ENCODE data around the gene EPHB4. TPM values are rescaled to one million over a fixed set of nuclear protein-coding genes. Genes with fewer than 3 reads are reported as not detected.

EPHB4 gene
- total RNA-seq, 6 experiments from 2014 or later, result 23.9 to 43.7 (median 36.8) TPM

- TF ChIP-seq CTCF (IDR thresholded peaks at IDR 0.05) (no peak), POLR2A (IDR thresholded peaks at IDR 0.05) (no peak)
- intact Hi-C loops (cut with DNase I), result no loop called here
- H3K4me1 ChIP-seq, result peaks cover 0 to 6% (median 0%) of the 10 kb centered on the region in 4 donors
- no peak overlapping the region for H3K27ac ChIP-seq
- no peaks in the 10 kb centered on the region for H3K27me3 ChIP-seq
- WGBS (ENCODE audit: insufficient coverage, low coverage, low lambda C conversion rate, missing lambda C conversion rate), result 95% methylated on average over 4 of the region's 4 CpGs
- no peak for ATAC-seq
- no peak overlapping the region for H3K4me3 ChIP-seq
- H3K36me3 ChIP-seq, result no peaks in the 10 kb centered on the region
- DNase-seq, result no peak
- no peaks in the 10 kb centered on the region for H3K9me3 ChIP-seq
These were observed 20.0 kb upstream of the EPHB4 start for GRCh38 chr7:100847360-100847759.

GRCh38 chr7:100840470-100841100, 13.3 kb upstream of the EPHB4 start:
- peaks cover 0 to 9% (median 0%) of the 10 kb centered on the region in 4 donors for H3K4me1 ChIP-seq
- intact Hi-C loops (cut with DNase I), result no loop called here
- no peak for TF ChIP-seq CTCF (IDR thresholded peaks at IDR 0.05)
- TF ChIP-seq POLR2A (IDR thresholded peaks at IDR 0.05), result no peak
- 19% methylated on average over 8 of the region's 8 CpGs for WGBS (ENCODE audit: insufficient coverage, low coverage, low lambda C conversion rate, missing lambda C conversion rate)
- ATAC-seq (no peak), DNase-seq (peak in 1 of 3 donors; percentile 31)
- H3K27ac ChIP-seq, result peak overlapping the region in 2 of 3 donors; percentile 13 to 74
- H3K9me3 ChIP-seq, result no peaks in the 10 kb centered on the region
- no peaks in the 10 kb centered on the region for H3K36me3 ChIP-seq
- H3K27me3 ChIP-seq, result no peaks in the 10 kb centered on the region
- H3K4me3 ChIP-seq, result no peak overlapping the region

DNA sequence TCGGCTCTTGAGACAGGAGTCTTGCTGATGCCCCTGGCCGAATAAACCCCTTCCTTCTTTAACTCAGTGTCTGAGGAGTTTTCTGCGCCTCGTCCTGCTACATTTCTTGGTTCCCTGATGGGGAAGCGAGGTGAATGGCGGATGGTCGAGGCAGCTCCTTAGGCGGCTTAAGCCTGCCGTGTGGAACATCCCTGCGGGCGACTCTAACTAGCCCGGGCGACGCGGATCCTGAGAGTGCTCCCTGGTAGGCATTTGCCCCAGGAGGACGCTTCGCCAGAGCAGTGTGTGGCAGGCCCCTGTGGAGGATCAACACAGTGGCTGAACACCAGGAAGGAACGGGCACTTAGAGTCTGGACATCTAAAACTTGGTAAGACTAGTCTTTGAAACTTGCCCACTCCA, 12.0 kb upstream of the EPHB4 start:
- WGBS (ENCODE audit: insufficient coverage, low coverage, low lambda C conversion rate, missing lambda C conversion rate), result 94% methylated on average over 12 of the region's 18 CpGs
- H3K27me3 ChIP-seq, result no peaks in the 10 kb centered on the region
- H3K4me1 ChIP-seq, result peaks cover 0 to 16% (median 1%) of the 10 kb centered on the region in 4 donors
- ATAC-seq (no peak), DNase-seq (peak in 1 of 3 donors; percentile 41)
- H3K9me3 ChIP-seq, result no peaks in the 10 kb centered on the region
- no peak overlapping the region for H3K4me3 ChIP-seq
- H3K36me3 ChIP-seq, result no peaks in the 10 kb centered on the region
- intact Hi-C loops (cut with DNase I), result no loop called here
- H3K27ac ChIP-seq, result peak overlapping the region in 2 of 3 donors; percentile 13 to 74
- TF ChIP-seq CTCF (IDR thresholded peaks at IDR 0.05), result no peak
- no peak for TF ChIP-seq POLR2A (IDR thresholded peaks at IDR 0.05)

DNA sequence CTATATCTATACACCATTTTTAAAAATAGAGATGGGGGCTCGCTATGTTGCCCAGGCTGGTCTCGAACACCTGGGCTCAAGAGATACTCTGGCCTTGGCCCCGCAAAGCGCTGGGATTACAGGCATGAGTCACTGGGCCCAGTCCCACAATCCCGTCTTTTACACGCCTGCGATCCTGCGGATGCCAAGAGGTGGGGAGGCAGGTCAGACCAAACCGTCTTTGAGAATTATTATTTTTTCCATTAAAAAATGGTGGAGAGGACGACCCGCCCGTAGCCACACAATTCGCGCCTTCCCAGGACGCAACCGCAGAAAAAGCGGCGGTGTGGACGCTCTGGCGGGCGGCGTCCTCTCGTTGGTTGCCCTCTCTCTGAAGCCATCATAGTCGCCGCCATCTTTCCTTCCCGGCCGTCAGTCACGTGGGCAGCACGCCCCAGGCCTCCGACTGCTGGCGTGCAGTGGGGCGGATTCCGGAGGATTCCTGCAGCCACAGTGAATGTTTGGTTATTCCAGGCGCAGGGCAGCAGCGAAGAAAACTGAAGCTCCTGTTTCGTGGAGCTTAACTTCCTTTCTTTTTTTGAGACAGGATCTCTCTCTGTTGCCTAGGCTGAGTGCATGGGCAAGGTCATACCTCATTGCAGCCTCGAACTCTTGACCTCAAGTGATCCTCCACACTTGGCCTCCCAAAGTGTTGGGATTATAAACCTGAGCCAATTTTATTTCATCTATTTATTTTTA, 9.9 kb upstream of the EPHB4 start:
- TF ChIP-seq CTCF (IDR thresholded peaks at IDR 0.05) (no peak), POLR2A (IDR thresholded peaks at IDR 0.05) (peak; percentile 50)
- no peaks in the 10 kb centered on the region for H3K36me3 ChIP-seq
- intact Hi-C loops (cut with DNase I), result no loop called here
- peaks cover 0 to 28% (median 10%) of the 10 kb centered on the region in 4 donors for H3K4me1 ChIP-seq
- 15% methylated on average over 24 of the region's 37 CpGs for WGBS (ENCODE audit: insufficient coverage, low coverage, low lambda C conversion rate, missing lambda C conversion rate)
- no peaks in the 10 kb centered on the region for H3K9me3 ChIP-seq
- H3K4me3 ChIP-seq, result peak overlapping the region; percentile 1 to 41 (median 21)
- DNase-seq (peak; percentile 88 to 90 (median 88)), ATAC-seq (peak; percentile 84 to 87 (median 86))
- H3K27me3 ChIP-seq, result no peaks in the 10 kb centered on the region
- peak overlapping the region; percentile 24 to 72 (median 61) for H3K27ac ChIP-seq
